Gastrocnemius medialis (tissue), 4 donors: ENCODE data around the gene SYNGR1.

ENCODE experiments used
- POLR2A ChIP-seq, 2 donors: fragments of 450-650 bp; IDR thresholded peaks; one replicate each; pipeline ENCODE4 v1.6.1; 2017; ENCODE audit warnings: antibody characterized with exemption in 2 of 2, mild to moderate bottlenecking in 2 of 2, moderate library complexity in 2 of 2
- TF ChIP-seq, protein P1 (sequence below), 5 experiments: fragments of 450-650 bp in 3 of 5; fragments of 200-600 bp in 2 of 5; sonication (generic) in 2 of 5; IDR thresholded peaks in 4 of 5; conservative IDR thresholded peaks in 1 of 5; 1 replicate in 4 of 5; 2 replicates in 1 of 5; pipeline ENCODE4 v1.5.1; 2016 to 2019; ENCODE audit warnings: antibody characterized with exemption in 5 of 5, mild to moderate bottlenecking in 3 of 5, moderate library complexity in 3 of 5

DNA sequence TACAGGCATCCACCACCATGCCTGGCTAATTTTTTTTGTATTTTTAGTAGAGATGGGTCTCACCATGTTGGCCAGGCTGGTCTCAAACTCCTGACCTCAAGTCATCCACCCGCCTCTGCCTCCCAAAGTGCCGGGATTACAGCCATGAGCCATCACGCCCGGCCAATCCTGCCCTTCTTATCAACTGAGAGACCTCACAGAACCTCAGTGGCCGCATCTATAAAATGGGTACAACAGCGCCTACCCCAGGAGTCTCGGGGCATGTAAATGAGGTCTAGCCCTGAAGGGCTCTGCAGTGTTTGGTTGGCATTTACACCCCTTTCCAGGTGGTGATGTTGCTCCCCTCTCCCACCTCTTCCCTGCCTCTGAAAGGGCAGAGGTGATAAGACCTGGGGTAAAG is 11.7 kb downstream of the SYNGR1 start:
- TF ChIP-seq, protein P1, sequence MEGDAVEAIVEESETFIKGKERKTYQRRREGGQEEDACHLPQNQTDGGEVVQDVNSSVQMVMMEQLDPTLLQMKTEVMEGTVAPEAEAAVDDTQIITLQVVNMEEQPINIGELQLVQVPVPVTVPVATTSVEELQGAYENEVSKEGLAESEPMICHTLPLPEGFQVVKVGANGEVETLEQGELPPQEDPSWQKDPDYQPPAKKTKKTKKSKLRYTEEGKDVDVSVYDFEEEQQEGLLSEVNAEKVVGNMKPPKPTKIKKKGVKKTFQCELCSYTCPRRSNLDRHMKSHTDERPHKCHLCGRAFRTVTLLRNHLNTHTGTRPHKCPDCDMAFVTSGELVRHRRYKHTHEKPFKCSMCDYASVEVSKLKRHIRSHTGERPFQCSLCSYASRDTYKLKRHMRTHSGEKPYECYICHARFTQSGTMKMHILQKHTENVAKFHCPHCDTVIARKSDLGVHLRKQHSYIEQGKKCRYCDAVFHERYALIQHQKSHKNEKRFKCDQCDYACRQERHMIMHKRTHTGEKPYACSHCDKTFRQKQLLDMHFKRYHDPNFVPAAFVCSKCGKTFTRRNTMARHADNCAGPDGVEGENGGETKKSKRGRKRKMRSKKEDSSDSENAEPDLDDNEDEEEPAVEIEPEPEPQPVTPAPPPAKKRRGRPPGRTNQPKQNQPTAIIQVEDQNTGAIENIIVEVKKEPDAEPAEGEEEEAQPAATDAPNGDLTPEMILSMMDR (IDR thresholded peaks at IDR 0.05 in 4 of 5, conservative IDR thresholded peaks at IDR 0.05 in 1 of 5): no peak
- TF ChIP-seq POLR2A (IDR thresholded peaks at IDR 0.05): no peak
